NT2/D1 (cell line): ENCODE results near the gene PPM1L.

Source experiments
- SUZ12 ChIP-seq: IDR thresholded peaks from 2 replicates; pipeline ENCODE4 v1.6.1; 2011; ENCODE audit not compliant: insufficient read length, insufficient read depth; ENCODE audit errors: extremely low read depth
- YY1 ChIP-seq: IDR thresholded peaks from 2 replicates; pipeline ENCODE4 v1.6.1; 2011; ENCODE audit not compliant: insufficient read length, insufficient read depth
- ZNF274 ChIP-seq: IDR thresholded peaks from 2 replicates; pipeline ENCODE4 v1.6.1; 2011; ENCODE audit warnings: mild to moderate bottlenecking, low read depth, low read length

GRCh38 chr3:160950542-160950941 lies 194.5 kb downstream of the PPM1L start:
- TF ChIP-seq YY1 (no peak), ZNF274 (no peak), SUZ12 (no peak)
